Smooth muscle cell (in vitro differentiated cells): ENCODE results near the gene DDIT4. TPM values are rescaled to one million over a fixed set of nuclear protein-coding genes. Genes with fewer than 3 reads are reported as not detected.

Source experiments
- DNase-seq: peaks from one replicate; lab custom pipeline; 2025; ENCODE audit not compliant: unreplicated experiment; lab: John Stamatoyannopoulos, UW
- H2AFZ ChIP-seq: fragments of 200-600 bp; sonication (generic); 2 replicates; pipeline ENCODE4 v1.6.0; 2016; ENCODE audit warnings: antibody characterized with exemption, low read depth, mild to moderate bottlenecking
- H3F3A ChIP-seq: fragments of 200-600 bp; sonication (generic); 2 replicates; pipeline ENCODE4 v1.6.0; 2017; ENCODE audit warnings: antibody characterized with exemption, low read depth
- H3K27ac ChIP-seq: fragments of 200-600 bp; sonication (generic); 2 replicates; pipeline ENCODE4 v1.5.1; 2016; ENCODE audit warnings: low read depth, mild to moderate bottlenecking
- H3K27me3 ChIP-seq: fragments of 200-600 bp; sonication (generic); 2 replicates; pipeline ENCODE4 v1.6.1; 2016; ENCODE audit warnings: low read depth, mild to moderate bottlenecking
- H3K36me3 ChIP-seq: fragments of 200-600 bp; sonication (generic); 2 replicates; pipeline ENCODE4 v1.5.1; 2016; ENCODE audit warnings: low read depth
- H3K4me1 ChIP-seq: fragments of 200-600 bp; sonication (generic); 2 replicates; pipeline ENCODE4 v1.5.1; 2016; ENCODE audit warnings: low read depth
- H3K4me2 ChIP-seq: fragments of 200-600 bp; sonication (generic); 2 replicates; pipeline ENCODE4 v1.6.0; 2016; ENCODE audit warnings: mild to moderate bottlenecking
- H3K4me3 ChIP-seq: fragments of 200-600 bp; sonication (generic); 2 replicates; pipeline ENCODE4 v1.5.1; 2016; ENCODE audit warnings: mild to moderate bottlenecking
- H3K79me2 ChIP-seq: fragments of 200-600 bp; sonication (generic); 2 replicates; pipeline ENCODE4 v1.6.0; 2016; ENCODE audit warnings: low read depth, mild to moderate bottlenecking
- H3K9ac ChIP-seq: fragments of 200-600 bp; sonication (generic); 2 replicates; pipeline ENCODE4 v1.6.0; 2016; ENCODE audit warnings: low read depth
- H3K9me3 ChIP-seq: fragments of 200-600 bp; sonication (generic); replicated peaks from 2 replicates; pipeline ENCODE4 v1.5.1; 2016; ENCODE audit warnings: low read depth
- H4K20me1 ChIP-seq: fragments of 200-600 bp; sonication (generic); 2 replicates; pipeline ENCODE4 v1.6.0; 2016; ENCODE audit warnings: low read depth
- CTCF ChIP-seq: fragments of 200-600 bp; sonication (generic); IDR thresholded peaks from 2 replicates; pipeline ENCODE4 v1.5.1; 2017; ENCODE audit warnings: borderline replicate concordance, mild to moderate bottlenecking, antibody characterized with exemption; ENCODE audit not compliant: insufficient read depth, poor library complexity, severe bottlenecking
- WGBS: methylation state at CpG from one replicate; pipeline ENCODE4 v1.1.7; 2016; ENCODE audit warnings: low lambda C conversion rate; 5-methylcytosine and 5-hydroxymethylcytosine counted together
- polyA plus RNA-seq: library from polyadenylated mRNA; unstranded; fragments of >200 nt; fragmentation: Nextera tagmentation; extraction: Ambion mirVana; gene quantifications from 2 replicates; pipeline ENCODE4 v1.2.1, GENCODE V29; 2016
- total RNA-seq: library from RNA; depleted of rRNA; stranded (reverse); fragments of >200 nt; gene quantifications from 2 replicates; pipeline ENCODE4 v1.2.3, GENCODE V29; 2014

Gene DDIT4
- total and polyA plus RNA-seq, 2 experiments from 2014 or later: 198 to 248 TPM

DNA sequence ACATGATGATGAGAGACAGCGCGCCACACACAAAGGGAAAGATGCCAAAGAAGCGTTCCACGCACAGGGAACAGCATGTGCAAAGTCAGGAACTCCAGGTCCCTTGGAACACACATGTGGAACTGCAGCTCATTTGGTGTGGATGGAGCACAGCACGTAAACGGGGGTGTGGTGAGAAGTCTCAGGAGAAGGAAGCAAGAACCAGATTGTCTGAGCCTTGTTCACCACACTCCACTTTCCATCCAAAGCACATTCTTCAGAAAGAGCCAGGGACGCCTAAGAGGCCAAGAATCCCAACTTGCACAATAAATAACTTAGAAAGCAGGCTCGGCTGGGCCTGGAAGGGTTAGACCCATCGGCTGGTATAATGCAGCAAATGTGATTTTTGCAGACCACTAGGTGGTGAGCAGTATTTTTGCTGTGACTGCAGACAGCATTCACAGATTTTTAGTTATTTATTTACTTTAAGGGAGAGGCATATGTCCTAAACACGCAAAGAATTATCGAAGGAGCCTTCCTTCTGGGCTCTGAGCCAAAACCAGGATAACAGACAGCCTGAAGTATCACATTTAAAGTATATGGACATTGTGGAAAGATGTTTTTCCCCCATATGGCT, 29.8 kb upstream of the DDIT4 start:
- peaks cover 36% of the 10 kb centered on the region for H3K4me1 ChIP-seq
- 40% methylated on average over 11 of the region's 11 CpGs for WGBS
- no peaks in the 10 kb centered on the region for H3K9me3 ChIP-seq
- H3K4me2 ChIP-seq: peak overlapping the region; percentile 35
- no peaks in the 10 kb centered on the region for H3K79me2 ChIP-seq
- no peak for DNase-seq
- peak overlapping the region; percentile 45 for H3K9ac ChIP-seq
- no peaks in the 10 kb centered on the region for H3K36me3 ChIP-seq
- no peaks in the 10 kb centered on the region for H3K27me3 ChIP-seq
- H3F3A ChIP-seq: peaks cover 58% of the 10 kb centered on the region
- peak; percentile 30 for TF ChIP-seq CTCF
- H4K20me1 ChIP-seq: no peaks in the 10 kb centered on the region
- peak overlapping the region; percentile 72 for H3K27ac ChIP-seq
- no peak overlapping the region for H2AFZ ChIP-seq
- no peak overlapping the region for H3K4me3 ChIP-seq

DNA sequence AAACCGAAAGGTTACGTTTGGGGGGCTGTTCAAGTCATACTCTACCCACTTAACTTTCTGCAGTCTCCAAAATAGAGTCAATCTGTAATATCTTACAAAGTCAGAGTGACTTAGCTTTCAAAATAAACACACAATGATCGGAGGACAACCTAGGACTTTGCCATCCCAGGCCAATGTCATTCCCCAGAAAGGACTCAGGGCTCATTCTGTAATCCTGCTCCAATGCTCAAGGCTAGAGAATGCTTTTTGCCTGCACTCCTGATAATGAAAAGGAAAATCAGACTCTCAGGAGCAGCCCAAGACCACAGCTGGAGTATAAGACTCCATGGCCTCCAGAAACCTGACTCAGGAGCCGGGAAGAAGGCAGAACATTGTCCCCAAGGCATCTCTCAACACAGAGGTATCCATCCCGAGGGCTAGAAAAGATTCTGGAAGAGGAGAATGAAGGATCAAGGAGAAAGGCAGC, 29.1 kb upstream of the DDIT4 start:
- no peaks in the 10 kb centered on the region for H4K20me1 ChIP-seq
- H3K27me3 ChIP-seq: no peaks in the 10 kb centered on the region
- TF ChIP-seq CTCF: no peak
- H3K4me3 ChIP-seq: no peak overlapping the region
- DNase-seq: no peak
- peak overlapping the region; percentile 72 for H3K27ac ChIP-seq
- no peaks in the 10 kb centered on the region for H3K9me3 ChIP-seq
- peak overlapping the region; percentile 45 for H3K9ac ChIP-seq
- no peaks in the 10 kb centered on the region for H3K79me2 ChIP-seq
- peaks cover 37% of the 10 kb centered on the region for H3K4me1 ChIP-seq
- H2AFZ ChIP-seq: no peak overlapping the region
- no peaks in the 10 kb centered on the region for H3K36me3 ChIP-seq
- H3F3A ChIP-seq: peaks cover 58% of the 10 kb centered on the region
- 41% methylated on average over 5 of the region's 5 CpGs for WGBS
- peak overlapping the region; percentile 35 for H3K4me2 ChIP-seq

DNA sequence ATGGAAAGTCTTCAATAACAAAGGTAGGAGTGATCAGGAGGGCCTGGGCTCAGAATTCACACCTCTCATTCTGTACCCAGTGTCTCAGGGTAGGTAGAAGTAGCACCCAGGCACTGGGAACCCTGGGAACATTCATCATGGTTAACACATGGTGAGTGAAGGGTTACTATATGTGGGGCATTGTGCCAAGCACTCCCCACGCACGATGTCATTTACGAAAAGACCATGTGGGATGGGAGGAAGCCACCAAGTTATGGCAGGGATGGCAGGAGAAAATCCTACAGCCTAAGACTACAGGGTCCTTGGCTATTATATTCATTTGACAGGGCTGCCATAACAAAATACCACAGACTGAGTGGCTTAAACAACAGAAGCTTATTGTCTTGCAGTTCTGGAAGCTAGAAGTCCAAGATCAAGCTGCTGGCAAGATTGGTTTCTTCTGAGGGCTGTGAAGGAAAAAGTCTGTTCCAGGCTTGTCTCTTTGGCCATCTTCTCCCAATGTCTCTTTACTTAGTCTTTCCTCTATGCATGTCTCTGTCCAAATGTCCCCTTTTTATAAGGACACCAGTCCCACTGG, 27.7 kb upstream of the DDIT4 start:
- H3K27ac ChIP-seq: peak overlapping the region; percentile 72
- H4K20me1 ChIP-seq: no peaks in the 10 kb centered on the region
- H3K27me3 ChIP-seq: no peaks in the 10 kb centered on the region
- TF ChIP-seq CTCF: no peak
- H3K4me1 ChIP-seq: peaks cover 37% of the 10 kb centered on the region
- H3F3A ChIP-seq: peaks cover 58% of the 10 kb centered on the region
- H3K9ac ChIP-seq: no peak overlapping the region
- no peak overlapping the region for H3K4me3 ChIP-seq
- no peaks in the 10 kb centered on the region for H3K9me3 ChIP-seq
- H3K36me3 ChIP-seq: no peaks in the 10 kb centered on the region
- DNase-seq: no peak
- H3K79me2 ChIP-seq: no peaks in the 10 kb centered on the region
- WGBS: 42% methylated on average over 3 of the region's 3 CpGs
- peak overlapping the region; percentile 19 for H3K4me2 ChIP-seq
- no peak overlapping the region for H2AFZ ChIP-seq
